H1 (cell line): ENCODE data around the gene RAD23B. TPM values are rescaled to one million over a fixed set of nuclear protein-coding genes. Genes with fewer than 3 reads are reported as not detected.

Source experiments
- CTCF ChIA-PET: fragments of 300-600 bp; sonication (Branson Sonifier 250); formaldehyde crosslinking; loops from one replicate; lab custom pipeline; 2021; ENCODE audit not compliant: partially characterized antibody; lab: Charles Lee
- POLR2A ChIA-PET: fragments of 300-600 bp; sonication (Branson Sonifier 250); formaldehyde crosslinking; loops from one replicate; lab custom pipeline; 2021; ENCODE audit warnings: inconsistent platforms; ENCODE audit not compliant: partially characterized antibody; lab: Charles Lee
- DNase-seq, 2 experiments: peaks; one replicate each; pipeline versions ENCODE4 v3.0.0 to v3.0.0-alpha.2; 2010 to 2022; ENCODE audit warnings: low spot score in 2 of 2, low read depth in 1 of 2, mixed read lengths in 1 of 2
- FAIRE-seq: peaks from 2 replicates; lab custom pipeline; 2011; peaks lifted over from hg19 to GRCh38; lab: Jason Lieb, UNC
- H2AFZ ChIP-seq: 2 replicates; pipeline ENCODE4 v1.8.1; 2012; ENCODE audit warnings: low read length, inconsistent platforms
- H2AK5ac ChIP-seq: 2 replicates; pipeline ENCODE4 v1.6.1; 2013; ENCODE audit warnings: low read depth, low read length
- H2BK120ac ChIP-seq: replicated peaks from 2 replicates; pipeline ENCODE3; 2013; ENCODE audit warnings: low read depth, low read length, inconsistent platforms
- H2BK12ac ChIP-seq: 2 replicates; pipeline ENCODE4 v1.6.1; 2013; ENCODE audit warnings: low read depth, low read length
- H2BK15ac ChIP-seq: 2 replicates; pipeline ENCODE4 v1.6.1; 2013; ENCODE audit warnings: low read length
- H2BK20ac ChIP-seq: 2 replicates; pipeline ENCODE4 v1.6.1; 2013; ENCODE audit warnings: low read length
- H2BK5ac ChIP-seq: 2 replicates; pipeline ENCODE4 v1.6.1; 2013; ENCODE audit warnings: low read depth, low read length
- H3K14ac ChIP-seq: 2 replicates; pipeline ENCODE4 v1.6.1; 2013; ENCODE audit warnings: inconsistent platforms; ENCODE audit not compliant: insufficient read length
- H3K18ac ChIP-seq: 2 replicates; pipeline ENCODE4 v1.6.1; 2013; ENCODE audit warnings: low read length; ENCODE audit errors: extremely low read depth
- H3K23ac ChIP-seq: 2 replicates; pipeline ENCODE4 v1.6.1; 2013; ENCODE audit warnings: inconsistent platforms; ENCODE audit not compliant: insufficient read length
- H3K23me2 ChIP-seq: 2 replicates; pipeline ENCODE4 v1.6.1; 2013; ENCODE audit warnings: low read depth, low read length
- H3K27ac ChIP-seq: 2 replicates; pipeline ENCODE4 v1.6.1; 2011; ENCODE audit warnings: low read depth, low read length, inconsistent platforms
- H3K27me3 ChIP-seq, 4 experiments: replicated peaks in 1 of 4; 1 replicate in 1 of 4; 2 replicates in 3 of 4; pipeline versions ENCODE4 v1.6.1 to v1.8.1; 2011 to 2013; ENCODE audit warnings: low read length in 3 of 4, mild to moderate bottlenecking in 3 of 4, inconsistent platforms in 2 of 4, mixed read lengths in 2 of 4, moderate library complexity in 1 of 4; ENCODE audit not compliant: control insufficient read depth in 3 of 4, insufficient read depth in 3 of 4; ENCODE audit errors: extremely low read depth in 1 of 4
- H3K36me3 ChIP-seq, 4 experiments: 2 replicates each; pipeline versions ENCODE4 v1.6.1 to v1.8.1; 2011 to 2013; ENCODE audit warnings: mild to moderate bottlenecking in 4 of 4, low read length in 3 of 4, moderate library complexity in 2 of 4, control low read depth in 1 of 4, inconsistent platforms in 1 of 4; ENCODE audit not compliant: insufficient read depth in 4 of 4, control insufficient read depth in 2 of 4
- H3K4ac ChIP-seq: replicated peaks from 2 replicates; pipeline ENCODE3; 2013; ENCODE audit warnings: low read length, low read depth, mixed read lengths, inconsistent platforms; ENCODE audit not compliant: insufficient read length
- H3K4me1 ChIP-seq, 4 experiments: replicated peaks in 1 of 4; 1 replicate in 1 of 4; 2 replicates in 3 of 4; pipeline versions ENCODE4 v1.6.1 to v1.8.1; 2011 to 2013; ENCODE audit warnings: low read length in 3 of 4, inconsistent platforms in 2 of 4, mixed read lengths in 1 of 4; ENCODE audit not compliant: insufficient read depth in 4 of 4, control insufficient read depth in 3 of 4
- H3K4me2 ChIP-seq, 2 experiments: 2 replicates each; pipeline versions ENCODE4 v1.6.1 to v1.8.1; 2011 to 2013; ENCODE audit warnings: low read depth in 2 of 2, low read length in 2 of 2, control low read depth in 1 of 2, inconsistent platforms in 1 of 2, mild to moderate bottlenecking in 1 of 2; ENCODE audit not compliant: insufficient read depth in 1 of 2
- H3K4me3 ChIP-seq, 4 experiments: fragments of 200-600, 300-600 bp in 1 of 4; sonication (generic), shearing (Covaris generic), sonication (Bioruptor Twin) in 1 of 4; 2 replicates each; pipeline versions ENCODE4 v1.5.1 to v1.8.1; 2011 to 2016; ENCODE audit warnings: low read length in 4 of 4, low read depth in 3 of 4, control low read depth in 2 of 4, inconsistent platforms in 2 of 4, mild to moderate bottlenecking in 2 of 4, mixed read lengths in 1 of 4, moderate library complexity in 1 of 4; ENCODE audit not compliant: insufficient read depth in 2 of 4; ENCODE audit errors: extremely low read depth in 1 of 4
- H3K56ac ChIP-seq: replicated peaks from 2 replicates; pipeline ENCODE3; 2013; ENCODE audit warnings: low read depth, mild to moderate bottlenecking, mixed read lengths, low read length, inconsistent platforms; ENCODE audit not compliant: insufficient read length
- H3K79me1 ChIP-seq: 2 replicates; pipeline ENCODE4 v1.6.1; 2013; ENCODE audit warnings: low read depth, low read length, control low read depth
- H3K79me2 ChIP-seq, 2 experiments: 2 replicates each; pipeline versions ENCODE4 v1.6.1 to v1.8.1; 2012 to 2013; ENCODE audit warnings: low read length in 2 of 2, mild to moderate bottlenecking in 2 of 2, inconsistent platforms in 1 of 2; ENCODE audit not compliant: insufficient read depth in 2 of 2, control insufficient read depth in 1 of 2
- H3K9ac ChIP-seq, 4 experiments: replicated peaks in 1 of 4; 1 replicate in 1 of 4; 2 replicates in 3 of 4; pipeline versions ENCODE4 v1.6.1 to v1.8.1; 2011 to 2013; ENCODE audit warnings: low read depth in 3 of 4, low read length in 3 of 4, control low read depth in 2 of 4, mild to moderate bottlenecking in 2 of 4, moderate library complexity in 2 of 4, inconsistent platforms in 1 of 4; ENCODE audit errors: extremely low read depth in 1 of 4
- H3K9me3 ChIP-seq, 2 experiments: 2 replicates each; pipeline versions ENCODE4 v1.6.1 to v1.8.1; 2012 to 2013; ENCODE audit warnings: mild to moderate bottlenecking in 2 of 2, moderate library complexity in 2 of 2, control low read depth in 1 of 2, inconsistent platforms in 1 of 2, low read depth in 1 of 2, low read length in 1 of 2, mixed read lengths in 1 of 2; ENCODE audit not compliant: insufficient read depth in 2 of 2
- H4K20me1 ChIP-seq, 2 experiments: replicated peaks in 1 of 2; 2 replicates each; pipeline versions ENCODE3 to v1.8.1; 2011 to 2013; ENCODE audit warnings: inconsistent platforms in 2 of 2, low read length in 2 of 2, mild to moderate bottlenecking in 1 of 2; ENCODE audit not compliant: insufficient read depth in 2 of 2, control insufficient read depth in 1 of 2
- H4K5ac ChIP-seq: 2 replicates; pipeline ENCODE4 v1.6.1; 2013; ENCODE audit warnings: low read length, low read depth, mixed read lengths, inconsistent platforms; ENCODE audit not compliant: insufficient read length
- H4K8ac ChIP-seq: 2 replicates; pipeline ENCODE4 v1.8.0; 2013; ENCODE audit warnings: mild to moderate bottlenecking, moderate library complexity, low read length, inconsistent platforms; ENCODE audit not compliant: insufficient read depth; ENCODE audit errors: extremely low read depth
- H4K91ac ChIP-seq: replicated peaks from 2 replicates; pipeline ENCODE3; 2013; ENCODE audit warnings: low read length, mixed read lengths, inconsistent platforms; ENCODE audit not compliant: insufficient read length
- TBP ChIP-seq: IDR thresholded peaks from 2 replicates; pipeline ENCODE4 v1.6.1; 2011; ENCODE audit warnings: low read depth, low read length, improper control_type of control experiment
- WGBS, 2 experiments: shearing (Covaris generic) in 1 of 2; methylation state at CpG; one replicate each; pipeline versions ENCODE4 v1.1.6 to v1.1.7; 2013 to 2015; ENCODE audit warnings: low lambda C conversion rate in 2 of 2, mixed read lengths in 2 of 2, inconsistent platforms in 1 of 2, low coverage in 1 of 2, missing lambda C conversion rate in 1 of 2; ENCODE audit not compliant: insufficient replicate concordance in 2 of 2, insufficient coverage in 1 of 2, insufficient read length in 1 of 2; ENCODE audit errors: extremely low coverage in 1 of 2, missing lambda C conversion rate in 1 of 2; 5-methylcytosine and 5-hydroxymethylcytosine counted together
- polyA plus RNA-seq, 7 experiments: library from polyadenylated mRNA; depleted of rRNA in 3 of 7; stranded (reverse) in 5 of 7; unstranded in 2 of 7; fragments of >200 nt in 5 of 7; fragments of 200-250 nt in 2 of 7; gene quantifications; 1 replicate in 5 of 7; 2 replicates in 1 of 7; 4 replicates in 1 of 7; pipeline versions ENCODE4 v1.2.1 to v1.2.3, GENCODE V29; 2011 to 2013; ENCODE audit warnings: missing spikeins in 2 of 7, mixed read lengths in 2 of 7
- total RNA-seq: library from RNA; stranded (reverse); fragmentation: NEBNext Ultra II Directional; extraction: Animal tissue kit (Norgen Biotek cat#: 25700); gene quantifications from 2 replicates; pipeline ENCODE4 v1.2.1, GENCODE V29; 2021

RAD23B gene
- total and polyA plus RNA-seq, 2 of the 8 experiments (the other 6 are each of a cell fraction or from before 2014, with no cell fraction given) = 97.1 to 165 TPM

GRCh38 chr9:107269681-107270080 lies 13.4 kb upstream of the RAD23B start:
- H3K9ac ChIP-seq = no peak overlapping the region
- no peak overlapping the region for H3K4ac ChIP-seq
- no peak overlapping the region for H3K4me2 ChIP-seq
- ChIA-PET CTCF (interaction anchor here (0.9 to 2.4 kb wide), 4 partner anchors 9 to 72 kb away, joined by 3 to 14 read pairs (median 4); no protein-coding TSS in a partner anchor), POLR2A (interaction anchor here (1.2 to 1.8 kb wide), 3 partner anchors 9 to 14 kb away, joined by 3 to 5 read pairs (median 4); partner anchors contain the start of gene RAD23B)
- no peak overlapping the region for H2BK120ac ChIP-seq
- no peak overlapping the region for H3K56ac ChIP-seq
- no peak overlapping the region for H4K5ac ChIP-seq
- no peak overlapping the region for H2BK12ac ChIP-seq
- no peak overlapping the region for H4K8ac ChIP-seq
- H3K4me1 ChIP-seq = 0 out of 7 replicates have a peak, but pooled peaks cover 0 to 2% (median 0%) of the 10 kb centered on the region in 4 experiments
- H3K27me3 ChIP-seq = no peaks in the 10 kb centered on the region
- no peak overlapping the region for H4K91ac ChIP-seq
- H3K23ac ChIP-seq = no peak overlapping the region
- FAIRE-seq (no peak), DNase-seq (no peak)
- H3K36me3 ChIP-seq = no peaks in the 10 kb centered on the region
- WGBS, 2 experiments = 99% methylated on average over 4 of the region's 4 CpGs; no CpG with 5 or more reads in 1 of the 2 experiments
- no peak overlapping the region for H2AK5ac ChIP-seq
- H3K14ac ChIP-seq = no peak overlapping the region
- no peaks in the 10 kb centered on the region for H3K79me2 ChIP-seq
- no peak overlapping the region for H3K18ac ChIP-seq
- no peak overlapping the region for H2AFZ ChIP-seq
- no peak overlapping the region for H2BK5ac ChIP-seq
- H3K4me3 ChIP-seq = no peak overlapping the region
- H2BK20ac ChIP-seq = no peak overlapping the region
- no peaks in the 10 kb centered on the region for H3K23me2 ChIP-seq
- no peaks in the 10 kb centered on the region; a peak in 1 of 4 replicates for H3K9me3 ChIP-seq
- no peaks in the 10 kb centered on the region for H3K79me1 ChIP-seq
- no peak overlapping the region for H3K27ac ChIP-seq
- H4K20me1 ChIP-seq = no peaks in the 10 kb centered on the region
- H2BK15ac ChIP-seq = no peak overlapping the region
- no peak for TF ChIP-seq TBP
